ENCODE results near the gene PHF21A.

Gene PHF21A

GRCh38 chr11:46121301-46121723 is at the start of gene PHF21A:
TSS of gene PHF21A (minus strand) at chr11:46121454. CDS start at chr11:46084219, 37,235 bp downstream.
- peak; percentile 50 to 95 (median 83) for DNase-seq

- no peak for DNase-seq
Observed at GRCh38 chr11:46170797-46171196, 49.5 kb upstream of the PHF21A start.

- no peak for DNase-seq
Observed at GRCh38 chr11:46162700-46163099, 41.4 kb upstream of the PHF21A start.

GRCh38 chr11:46161201-46161600 is 39.9 kb upstream of the PHF21A start:
- DNase-seq: no peak

GRCh38 chr11:46160100-46160499 is 38.8 kb upstream of the PHF21A start:
- no peak for DNase-seq

- no peak for DNase-seq
Observed at GRCh38 chr11:46159680-46160079, 38.4 kb upstream of the PHF21A start.

GRCh38 chr11:46149826-46150225 is 28.6 kb upstream of the PHF21A start:
- DNase-seq: no peak

GRCh38 chr11:46149342-46149741 is 28.1 kb upstream of the PHF21A start:
- no peak for DNase-seq

- no peak for DNase-seq
Observed at GRCh38 chr11:46144741-46145140, 23.5 kb upstream of the PHF21A start.

- DNase-seq: no peak
Observed at GRCh38 chr11:46143049-46143806, 22.0 kb upstream of the PHF21A start.

GRCh38 chr11:46142561-46142960 is 21.3 kb upstream of the PHF21A start:
- no peak for DNase-seq

GRCh38 chr11:46141597-46141996 is 20.3 kb upstream of the PHF21A start:
- DNase-seq: no peak

GRCh38 chr11:46134540-46134939 is 13.3 kb upstream of the PHF21A start:
- DNase-seq: no peak

- no peak for DNase-seq
Observed at GRCh38 chr11:46134061-46134460, 12.8 kb upstream of the PHF21A start.

GRCh38 chr11:46133119-46133518 is 11.9 kb upstream of the PHF21A start:
- DNase-seq: no peak

GRCh38 chr11:46130286-46130940 is 9.2 kb upstream of the PHF21A start:
- DNase-seq: no peak

- no peak for DNase-seq
Observed at GRCh38 chr11:46129133-46129532, 7.9 kb upstream of the PHF21A start.

- no peak for DNase-seq
Observed at GRCh38 chr11:46127150-46127638, 5.9 kb upstream of the PHF21A start.

GRCh38 chr11:46125284-46125683 is 4.0 kb upstream of the PHF21A start:
- DNase-seq: no peak

GRCh38 chr11:46122945-46123715 is 1.9 kb upstream of the PHF21A start:
- DNase-seq: no peak

GRCh38 chr11:46121724-46122477 is 647 bp upstream of the PHF21A start:
- DNase-seq: peak in 52 of 58 donors; percentile 31 to 89 (median 78)
